Hindlimb muscle (tissue), 1 donor: ENCODE measurements around the gene ABCF1. TPM values are rescaled to one million over a fixed set of nuclear protein-coding genes. Genes with fewer than 3 reads are reported as not detected.

ENCODE experiments used
- DNase-seq: peaks from one replicate; pipeline ENCODE4 v3.0.0-alpha.2; 2013
- polyA plus RNA-seq: library from polyadenylated mRNA; unstranded; fragments of 120-200 nt; gene quantifications from one replicate; pipeline ENCODE4 v1.2.1, GENCODE V29; 2013; ENCODE audit not compliant: insufficient read length

ABCF1 gene
- polyA plus RNA-seq, 1 donor, result 54.8 TPM

DNA sequence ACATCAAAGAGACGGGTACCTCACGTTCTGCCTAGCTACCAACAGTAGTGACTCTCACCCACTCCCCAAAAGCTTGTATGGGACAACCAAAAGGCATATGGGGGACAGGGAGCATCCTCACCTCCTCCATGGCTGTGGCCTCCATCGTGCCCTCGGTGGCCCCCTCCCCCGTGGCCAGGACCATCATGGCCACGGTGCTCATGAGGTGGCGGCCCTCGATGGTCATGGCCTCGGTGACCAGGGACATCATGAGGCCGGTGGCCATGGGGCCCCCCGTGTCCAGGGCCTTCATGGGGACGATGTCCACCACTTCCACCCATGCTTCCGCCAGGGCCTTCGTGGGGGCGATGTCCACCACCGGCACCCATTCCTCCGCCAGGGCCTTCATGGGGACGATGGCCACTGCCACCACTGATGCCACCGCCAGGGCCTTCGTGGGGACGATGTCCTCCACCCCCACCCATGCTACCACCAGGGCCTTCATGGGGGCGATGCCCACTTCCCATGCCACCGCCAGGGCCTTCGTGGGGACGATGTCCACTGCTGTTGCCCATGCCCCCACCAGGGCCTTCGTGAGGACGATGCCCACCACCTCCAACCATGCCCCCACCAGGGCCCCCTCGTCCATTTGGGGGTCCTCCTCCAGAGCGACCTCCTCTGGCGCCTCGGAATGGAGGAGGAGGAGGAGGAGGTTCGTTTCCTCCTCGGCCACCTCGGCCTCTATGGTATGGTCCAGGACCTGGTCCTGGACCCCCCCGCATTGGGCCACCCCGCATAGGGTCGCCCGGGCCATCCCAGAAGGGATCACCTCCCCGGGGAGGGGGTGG is 30.8 kb downstream of the ABCF1 start:
- no peak for DNase-seq

DNA sequence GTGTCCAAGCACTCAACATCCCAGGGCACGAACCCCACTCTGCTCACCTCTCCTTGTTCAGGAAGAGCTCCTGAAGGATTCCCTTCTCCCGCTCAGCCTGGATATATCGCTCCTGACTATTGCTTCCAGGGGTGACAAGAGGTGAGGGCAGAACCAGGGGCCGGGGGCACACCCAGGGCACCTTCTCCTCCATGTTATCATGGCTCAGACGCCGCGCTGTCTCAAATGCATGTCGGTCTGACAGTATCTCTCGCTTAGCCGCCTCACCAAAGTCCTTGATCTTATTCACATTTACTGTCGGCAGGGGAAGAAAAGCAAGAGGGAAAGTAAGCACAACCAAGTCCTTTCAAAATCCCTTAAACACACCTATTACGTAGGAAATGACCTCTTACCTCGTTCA is 32.7 kb downstream of the ABCF1 start:
- DNase-seq, result no peak

DNA sequence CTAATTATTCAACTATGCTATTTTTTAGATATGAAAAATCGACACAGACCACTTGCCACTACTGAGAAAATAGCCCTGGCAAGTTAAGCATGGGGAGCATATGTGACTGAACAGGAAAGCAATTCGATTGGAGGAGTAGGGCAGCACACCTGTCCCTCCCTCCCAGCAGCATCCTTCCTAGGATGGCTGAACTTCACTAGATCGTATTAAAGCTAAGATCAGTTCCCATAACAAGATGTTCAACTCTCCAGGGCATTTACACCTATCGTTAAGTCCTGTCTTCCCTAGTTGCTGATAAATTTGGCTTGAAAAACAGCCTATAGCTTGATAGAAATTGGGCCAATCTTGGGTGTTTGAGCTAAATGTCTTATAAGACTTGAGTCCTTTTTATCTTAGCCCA is 38.8 kb downstream of the ABCF1 start:
- no peak for DNase-seq

DNA sequence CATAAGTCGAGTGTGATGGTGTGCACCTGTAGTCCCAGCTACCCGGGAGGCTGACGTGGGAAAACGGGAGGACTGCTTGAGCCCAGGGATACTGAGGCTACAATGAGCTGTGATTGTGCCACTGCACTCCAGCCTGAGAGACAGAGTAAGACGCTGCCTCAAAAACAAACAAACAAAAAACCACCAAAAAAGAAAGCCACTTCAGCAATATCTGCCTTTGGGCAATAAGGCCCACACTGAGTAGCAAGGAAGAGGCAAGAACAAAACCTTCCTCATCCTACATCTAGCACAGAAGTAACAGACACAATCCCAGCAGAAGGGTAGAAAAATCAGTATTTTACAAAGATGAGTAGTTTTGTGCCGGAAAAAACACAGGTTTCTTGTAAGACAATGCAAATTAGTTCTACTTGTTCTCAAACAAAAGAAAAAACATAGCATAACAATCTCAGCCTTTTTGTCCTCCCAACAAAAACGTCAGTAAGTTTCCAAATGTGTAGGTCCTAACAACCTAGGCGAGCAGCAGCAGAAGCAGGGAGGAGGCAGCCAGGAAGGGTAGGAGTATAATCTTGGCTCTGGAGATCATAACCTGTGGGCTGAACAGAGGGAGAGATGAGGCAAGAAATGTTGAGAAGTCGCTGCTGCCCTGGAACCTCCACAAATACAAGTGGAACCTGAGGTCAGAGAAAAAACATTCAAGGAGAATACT is 40.1 kb downstream of the ABCF1 start:
- no peak for DNase-seq

DNA sequence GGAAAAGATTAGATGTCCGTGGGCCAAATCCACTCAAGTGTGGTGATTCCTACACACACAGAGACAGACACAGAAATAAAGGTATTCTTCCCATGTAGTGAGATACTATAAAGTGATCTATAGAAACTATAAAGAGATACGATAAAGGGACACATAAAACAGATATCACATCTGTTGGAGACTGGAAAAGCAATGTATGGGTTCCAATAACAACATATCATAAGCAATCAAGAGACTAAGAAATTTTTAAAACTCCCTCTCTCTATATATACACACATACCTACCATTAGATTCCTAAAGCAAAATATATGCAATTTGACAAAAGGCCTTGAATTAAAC is 40.6 kb downstream of the ABCF1 start:
- no peak for DNase-seq

DNA sequence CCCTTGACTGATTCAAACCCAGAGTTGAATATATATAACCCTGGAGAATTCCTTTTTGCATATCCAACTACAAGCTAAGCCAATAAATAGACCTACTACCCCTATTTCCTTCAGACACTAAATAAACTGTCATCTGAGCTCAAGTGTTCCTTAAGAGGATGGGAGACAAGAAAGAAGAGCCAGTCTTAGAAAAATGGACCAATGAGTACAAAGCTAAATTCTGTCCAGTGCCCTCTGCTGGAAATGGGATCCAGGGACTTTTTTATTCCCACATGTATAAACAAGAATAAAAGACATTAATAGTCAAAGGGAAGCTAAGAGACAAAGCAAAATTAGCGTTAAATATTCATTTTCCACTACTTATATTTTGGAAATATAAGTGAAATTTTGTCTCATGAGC is 41.0 kb downstream of the ABCF1 start:
- DNase-seq, result no peak

DNA sequence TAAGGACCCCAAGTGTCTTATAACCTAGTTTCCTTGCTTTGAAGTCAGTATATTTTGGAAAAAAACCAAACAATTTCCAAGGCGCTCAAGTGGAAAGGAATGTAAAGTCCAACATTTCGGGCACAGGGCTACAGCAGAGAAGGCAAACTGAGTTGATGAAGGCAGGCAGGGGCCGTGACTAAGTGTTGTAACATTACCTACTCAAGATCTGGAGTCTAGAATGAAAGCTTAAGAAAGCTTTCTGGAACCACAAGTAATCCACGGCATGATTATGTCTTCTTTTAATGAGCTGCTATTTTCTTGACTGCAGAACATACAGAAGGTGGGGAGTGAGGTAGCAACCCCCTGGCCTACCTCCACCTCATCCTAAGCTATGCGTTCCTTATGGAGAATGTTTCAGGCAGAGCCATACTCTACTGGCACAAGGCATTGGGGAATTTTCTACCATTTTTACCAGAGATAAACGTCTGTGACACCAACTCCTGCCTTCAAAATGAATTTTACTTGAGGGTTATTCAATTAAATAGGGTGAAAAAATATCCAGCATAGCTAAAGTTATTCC is 41.5 kb downstream of the ABCF1 start:
- DNase-seq, result no peak

DNA sequence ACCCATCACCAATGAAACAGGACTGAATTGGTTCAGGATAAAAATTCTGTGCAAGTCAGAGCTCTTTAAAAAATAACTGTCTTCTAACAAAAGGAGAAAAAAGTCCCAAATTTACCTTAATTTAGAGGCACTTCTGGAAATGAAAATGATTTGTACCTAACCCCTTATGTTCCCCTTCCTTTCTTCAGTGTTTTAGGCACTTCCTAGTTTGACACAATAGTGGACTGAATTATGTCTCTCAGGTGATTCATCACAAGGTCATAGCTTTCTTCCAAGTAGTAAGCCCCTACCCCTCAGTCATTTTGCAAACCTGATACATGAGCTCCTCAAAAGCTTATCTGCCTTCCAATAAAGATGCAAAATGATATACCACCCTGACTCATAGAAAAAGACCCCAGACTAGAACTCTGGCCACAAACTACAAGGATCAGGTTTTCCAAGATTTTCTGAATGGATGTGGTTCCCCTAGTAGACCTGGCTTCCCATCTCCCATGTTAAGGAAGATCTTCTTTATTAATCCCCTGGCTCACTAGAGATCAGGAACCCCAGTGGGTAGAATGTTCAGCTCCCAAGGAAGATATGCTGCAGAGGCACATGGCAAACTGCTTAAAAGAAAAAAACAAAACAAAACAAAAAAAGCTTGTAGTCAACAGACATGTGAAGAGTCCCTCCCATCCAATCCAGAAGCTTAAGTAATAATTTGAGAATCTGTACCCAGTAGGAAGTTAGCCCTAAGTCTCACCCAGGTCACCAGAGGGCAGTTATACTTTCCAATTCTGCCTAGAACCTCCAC is 42.2 kb downstream of the ABCF1 start:
- no peak for DNase-seq

DNA sequence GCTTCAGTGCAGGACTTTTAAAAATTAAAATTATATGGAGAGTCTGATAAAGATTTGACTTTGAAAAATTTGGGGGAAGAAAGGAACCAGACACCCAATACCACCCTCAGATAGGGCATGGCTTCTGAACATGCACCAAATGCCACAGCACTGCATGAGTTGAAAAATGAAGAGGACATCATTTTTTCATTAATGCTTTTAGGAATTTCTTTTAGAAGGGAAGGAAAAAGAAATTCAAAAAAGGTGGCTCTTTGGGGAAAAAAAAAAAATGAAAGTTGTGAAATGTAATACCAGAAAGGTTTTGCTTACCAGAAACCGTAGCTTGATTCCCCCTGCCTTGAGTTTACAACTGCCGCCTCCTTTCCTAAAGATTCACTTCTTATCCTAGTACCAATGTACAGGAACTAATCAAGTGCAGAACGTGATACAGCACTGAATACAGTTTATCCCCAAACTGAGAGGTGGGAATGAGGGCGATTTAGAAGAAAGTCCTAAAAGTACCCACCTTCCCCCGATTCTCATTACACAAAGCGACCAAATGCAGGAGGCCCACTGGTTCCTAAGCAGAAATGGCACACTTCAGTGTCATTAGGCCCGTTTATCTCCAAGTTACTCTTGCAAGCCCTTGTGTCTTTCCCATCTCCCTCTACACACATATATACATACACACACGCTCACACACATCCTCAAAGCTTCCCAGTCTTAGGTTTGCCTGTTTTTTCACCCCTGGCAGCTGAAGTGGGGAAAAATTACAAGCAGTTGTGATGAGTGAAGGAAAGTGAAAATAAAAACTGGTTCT is 43.0 kb downstream of the ABCF1 start:
- no peak for DNase-seq

DNA sequence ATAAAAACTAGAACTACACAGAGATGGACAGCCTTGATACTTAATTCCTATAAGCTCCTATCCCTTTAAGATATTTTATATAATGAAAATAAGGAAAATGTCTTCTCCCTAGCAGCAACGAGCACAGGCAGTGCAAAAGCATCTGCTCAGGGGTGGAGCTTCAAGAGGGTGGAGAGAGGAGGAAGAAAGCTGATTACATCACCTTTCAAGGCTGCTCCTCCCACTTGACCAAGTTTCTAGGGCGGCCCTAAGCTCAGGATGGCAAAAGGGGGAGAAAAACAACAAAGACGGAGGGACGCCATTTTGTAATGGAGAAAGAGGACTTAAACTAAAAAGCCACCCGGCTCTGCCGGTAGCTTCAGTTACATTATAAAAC is 43.6 kb downstream of the ABCF1 start:
- DNase-seq, result peak; percentile 96

DNA sequence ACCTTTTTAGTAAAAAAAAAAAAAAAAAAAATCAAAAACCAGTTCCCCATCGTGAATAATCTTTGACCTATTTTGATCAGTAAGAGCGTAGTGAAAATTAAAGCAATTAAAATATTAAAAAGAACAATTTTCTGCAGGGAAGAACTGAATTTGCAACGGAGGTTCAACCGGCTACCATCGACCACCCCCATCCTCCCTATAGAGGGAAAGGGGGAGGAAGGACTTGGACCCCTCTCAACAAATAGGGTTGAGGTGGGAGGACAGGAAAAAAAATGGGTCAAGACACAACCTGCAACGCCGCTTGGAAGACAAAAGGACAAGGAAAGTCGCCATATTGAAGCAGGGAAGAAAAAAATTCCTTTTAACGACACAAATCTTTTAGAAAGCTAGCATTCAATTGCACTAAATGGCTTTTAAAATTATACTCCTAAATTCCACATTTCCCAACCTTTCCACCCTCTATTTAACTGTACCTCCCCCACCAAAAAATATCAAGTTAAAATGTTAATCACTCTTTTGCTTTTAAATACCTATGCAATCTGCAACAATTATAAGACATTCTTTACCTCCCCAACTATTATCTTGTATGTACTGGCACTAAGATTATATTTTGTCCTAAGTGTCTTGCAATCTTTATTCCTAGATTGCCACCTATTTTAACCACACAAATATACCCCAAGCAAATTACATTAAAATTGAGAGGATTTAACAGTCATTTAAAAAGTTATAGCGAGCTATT is 44.1 kb downstream of the ABCF1 start:
- DNase-seq, result peak; percentile 87

DNA sequence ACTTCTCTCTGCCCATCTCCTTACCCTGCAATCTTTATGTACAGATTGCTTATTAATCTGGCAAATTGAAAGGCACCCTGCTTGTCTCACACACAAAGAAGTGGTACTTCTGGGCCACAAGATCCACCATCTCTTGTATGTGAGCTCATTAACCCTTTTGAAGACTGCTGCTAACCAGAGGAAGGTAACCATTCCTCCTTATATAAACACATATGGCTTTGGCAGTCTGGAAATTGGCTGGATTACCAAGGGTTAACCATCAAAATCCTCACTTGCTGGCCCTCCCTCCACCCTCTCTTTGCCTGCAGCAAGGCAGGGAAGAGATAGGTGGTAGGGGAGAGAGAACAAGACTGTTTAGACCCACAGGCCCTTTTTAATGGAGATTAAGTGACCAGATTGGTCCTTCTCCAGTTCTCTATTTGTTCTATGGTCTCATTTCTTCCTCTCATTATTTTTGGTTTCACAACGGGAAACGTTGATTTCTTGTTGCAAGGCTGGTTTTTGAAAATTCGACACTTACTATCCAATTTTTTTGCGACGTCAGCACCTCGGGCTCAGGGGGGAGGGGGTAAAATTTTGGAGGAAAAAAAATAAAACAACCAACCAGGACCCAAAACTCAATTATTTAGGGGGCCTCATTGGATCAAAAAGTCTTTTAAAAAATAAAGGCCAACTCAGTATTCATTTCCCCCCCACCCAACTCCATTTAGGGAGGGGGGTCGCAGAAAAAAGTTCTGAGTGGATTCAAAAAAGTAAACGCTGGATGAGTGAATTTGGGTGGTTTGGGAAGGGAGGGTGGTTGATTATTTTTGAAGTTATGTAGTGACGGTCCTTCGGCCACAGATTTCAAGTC is 44.9 kb downstream of the ABCF1 start:
- DNase-seq, result peak; percentile 57

DNA sequence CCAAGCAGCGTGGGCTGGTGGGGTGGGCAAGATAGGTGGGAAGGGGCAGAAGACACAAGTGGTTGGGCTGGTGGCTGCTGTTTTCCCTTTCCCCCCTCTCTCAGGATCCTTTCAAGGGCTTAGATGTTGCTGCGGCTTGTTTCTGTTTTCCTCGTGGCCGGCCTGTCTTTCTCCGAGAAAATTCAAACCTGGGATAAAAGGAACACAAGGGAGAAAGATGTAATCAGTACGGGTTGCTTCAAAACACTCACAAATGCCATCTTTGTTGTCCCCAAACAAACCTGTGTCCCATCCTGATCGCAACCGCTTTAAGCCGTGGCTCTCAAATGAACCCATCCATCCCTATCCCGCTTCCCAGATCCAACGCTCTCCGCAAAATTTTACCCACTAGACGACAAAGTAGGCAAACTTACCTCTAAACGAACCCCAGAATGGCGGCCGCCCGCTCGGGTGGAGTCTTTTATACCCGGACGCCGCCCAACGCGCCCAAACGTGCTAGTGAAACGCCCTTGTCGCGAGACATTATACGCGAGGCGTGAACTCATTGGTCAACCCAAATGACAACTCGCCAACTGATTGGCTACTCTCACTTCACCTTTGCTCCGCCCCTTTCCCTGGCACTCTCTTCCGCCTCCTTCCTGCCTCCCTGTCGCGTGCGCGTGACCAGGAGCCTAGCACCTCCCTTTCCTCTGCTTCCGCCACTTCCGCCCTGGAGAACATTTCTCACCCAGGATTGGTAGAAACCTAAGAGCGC is 45.7 kb downstream of the ABCF1 start, which contains the start of gene PPP1R10:
PPP1R10 (minus strand) TSS at position 433 of the 754 bp plus-strand sequence. CDS start 7,299 bp downstream, outside the sequence.
- peak; percentile 100 for DNase-seq

DNA sequence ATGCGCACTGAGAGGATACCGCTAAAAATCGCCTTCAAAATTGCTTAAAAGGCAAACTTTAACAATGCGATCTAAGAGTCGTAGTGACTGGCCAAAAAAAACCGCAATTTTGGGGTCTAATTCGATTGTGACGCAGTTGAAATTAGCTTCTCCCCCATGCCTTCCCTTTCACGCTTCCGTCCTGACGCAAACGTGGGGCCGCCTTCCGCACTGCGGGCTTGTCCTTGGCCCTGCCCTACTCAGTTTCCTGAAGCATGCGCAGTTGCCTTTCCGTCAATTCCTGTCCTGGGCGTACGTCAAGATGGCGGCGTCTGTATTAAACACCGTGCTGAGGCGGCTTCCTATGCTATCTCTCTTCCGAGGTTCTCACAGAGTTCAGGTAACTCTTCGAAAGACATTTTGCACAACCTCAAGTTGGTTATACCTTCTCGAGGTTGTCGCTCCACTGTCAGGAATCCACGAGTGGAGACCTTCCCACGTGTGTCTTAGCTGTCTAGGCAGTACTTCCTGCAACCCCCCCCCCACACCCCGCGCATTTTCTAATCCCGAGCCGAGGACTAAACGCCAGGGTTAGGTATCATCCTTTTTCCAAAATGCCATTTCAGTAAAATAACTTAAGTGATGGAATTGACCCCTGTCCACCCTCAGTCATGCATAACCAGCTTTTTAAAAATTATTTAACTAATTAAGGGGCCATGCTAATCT is 46.5 kb downstream of the ABCF1 start, which contains the start of gene MRPS18B:
MRPS18B (plus strand) TSS at position 276 of the 705 bp plus-strand sequence; CDS start at position 302, 26 bp downstream.
- DNase-seq, result peak; percentile 99

DNA sequence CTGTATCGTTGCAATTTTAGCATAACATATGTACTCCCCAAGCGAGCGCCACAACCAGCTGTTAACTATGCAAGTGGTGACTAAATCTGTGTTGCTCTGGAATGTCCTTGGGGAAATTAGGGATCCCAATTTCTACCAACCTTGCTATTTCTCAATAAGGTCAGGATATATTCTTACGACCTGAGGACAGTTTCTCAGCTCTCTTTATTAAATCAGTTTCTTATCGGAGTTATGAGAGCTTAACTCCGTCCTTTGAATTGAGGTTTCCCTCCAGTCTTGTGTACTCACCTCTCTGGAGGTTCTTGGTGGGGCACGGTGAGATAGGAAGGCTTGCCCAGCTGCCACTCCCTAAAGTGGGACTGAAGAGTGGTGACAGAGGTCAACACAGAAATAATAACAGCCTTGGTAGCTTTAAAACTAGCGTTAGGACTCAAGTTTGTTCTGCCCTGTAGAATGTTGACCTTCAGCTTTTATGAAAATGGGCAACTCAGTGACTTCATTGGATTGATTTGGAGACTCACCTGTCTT is 47.1 kb downstream of the ABCF1 start:
- DNase-seq, result no peak

DNA sequence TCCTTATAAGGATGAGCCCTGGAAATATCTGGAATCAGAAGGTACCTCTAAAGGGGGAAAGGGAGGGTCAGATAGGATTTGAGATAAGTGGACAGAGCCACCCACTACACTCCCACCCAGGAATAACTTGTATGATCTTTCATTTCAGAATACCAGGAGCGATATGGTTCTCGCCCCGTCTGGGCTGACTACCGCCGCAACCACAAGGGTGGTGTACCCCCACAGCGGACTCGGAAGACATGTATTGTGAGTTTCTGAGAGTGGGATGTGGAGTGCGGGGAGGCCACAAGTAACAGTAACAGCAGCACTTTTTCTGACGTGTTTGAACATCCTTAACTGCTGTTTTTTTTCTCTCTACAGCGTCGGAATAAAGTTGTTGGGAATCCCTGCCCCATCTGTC is 48.3 kb downstream of the ABCF1 start:
- no peak for DNase-seq

DNA sequence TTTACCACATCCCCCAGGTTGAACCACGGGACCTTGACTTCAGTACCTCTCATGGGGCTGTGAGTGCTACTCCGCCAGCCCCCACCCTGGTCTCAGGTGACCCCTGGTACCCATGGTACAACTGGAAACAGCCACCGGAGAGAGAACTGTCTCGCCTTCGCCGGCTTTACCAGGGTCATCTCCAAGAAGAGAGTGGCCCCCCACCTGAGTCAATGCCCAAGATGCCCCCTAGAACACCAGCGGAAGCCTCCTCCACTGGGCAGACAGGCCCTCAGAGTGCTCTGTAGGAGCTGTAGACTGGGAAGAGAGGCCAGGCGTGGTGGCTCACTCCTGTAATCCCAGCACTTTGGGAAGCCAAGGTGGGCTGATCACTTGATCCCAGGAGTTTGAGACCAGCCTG is 54.3 kb downstream of the ABCF1 start:
- no peak for DNase-seq
